ENCODE data around the gene DPP4.

DNA sequence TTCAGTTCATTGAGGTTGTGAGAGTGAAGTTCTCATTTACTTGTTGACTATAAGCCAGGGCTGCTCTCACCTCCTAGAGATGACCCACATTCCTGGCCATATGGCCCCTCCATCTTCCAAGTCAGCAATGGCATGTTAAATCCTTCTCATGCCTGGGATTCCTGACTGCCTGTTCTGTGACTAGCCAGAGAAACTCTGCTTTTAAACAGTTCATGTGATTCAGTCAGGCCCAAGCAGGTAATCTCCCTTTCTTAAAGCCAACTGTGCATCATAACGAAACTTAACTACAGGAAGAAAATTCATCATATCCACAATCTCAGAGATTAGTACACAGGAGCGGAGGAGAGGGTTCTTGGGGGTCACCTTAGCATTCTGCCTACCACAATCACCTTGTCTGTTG, 11.5 kb downstream of the DPP4 start:
- TF ChIP-seq, protein P1, sequence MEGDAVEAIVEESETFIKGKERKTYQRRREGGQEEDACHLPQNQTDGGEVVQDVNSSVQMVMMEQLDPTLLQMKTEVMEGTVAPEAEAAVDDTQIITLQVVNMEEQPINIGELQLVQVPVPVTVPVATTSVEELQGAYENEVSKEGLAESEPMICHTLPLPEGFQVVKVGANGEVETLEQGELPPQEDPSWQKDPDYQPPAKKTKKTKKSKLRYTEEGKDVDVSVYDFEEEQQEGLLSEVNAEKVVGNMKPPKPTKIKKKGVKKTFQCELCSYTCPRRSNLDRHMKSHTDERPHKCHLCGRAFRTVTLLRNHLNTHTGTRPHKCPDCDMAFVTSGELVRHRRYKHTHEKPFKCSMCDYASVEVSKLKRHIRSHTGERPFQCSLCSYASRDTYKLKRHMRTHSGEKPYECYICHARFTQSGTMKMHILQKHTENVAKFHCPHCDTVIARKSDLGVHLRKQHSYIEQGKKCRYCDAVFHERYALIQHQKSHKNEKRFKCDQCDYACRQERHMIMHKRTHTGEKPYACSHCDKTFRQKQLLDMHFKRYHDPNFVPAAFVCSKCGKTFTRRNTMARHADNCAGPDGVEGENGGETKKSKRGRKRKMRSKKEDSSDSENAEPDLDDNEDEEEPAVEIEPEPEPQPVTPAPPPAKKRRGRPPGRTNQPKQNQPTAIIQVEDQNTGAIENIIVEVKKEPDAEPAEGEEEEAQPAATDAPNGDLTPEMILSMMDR (IDR thresholded peaks at IDR 0.05; ENCODE audit: low read length), result no peak
- no peak for TF ChIP-seq EZH2 (optimal IDR thresholded peaks at IDR 0.05; ENCODE audit: low read depth, low read length)

Measured in MM.1S (cell line).